Esophagus muscularis mucosa (tissue), 3 donors: ENCODE data around the gene TMEM108.

Source experiments
- CTCF ChIP-seq, 3 experiments: fragments of 200-600 bp in 2 of 3; fragments of 450-650 bp in 1 of 3; sonication (generic) in 2 of 3; IDR thresholded peaks; one replicate each; pipeline ENCODE4 v1.5.1; 2017 to 2019; ENCODE audit warnings: antibody characterized with exemption in 3 of 3, mild to moderate bottlenecking in 2 of 3, moderate library complexity in 1 of 3
- POLR2A ChIP-seq: fragments of 450-650 bp; IDR thresholded peaks from one replicate; pipeline ENCODE4 v1.6.1; 2017; ENCODE audit warnings: antibody characterized with exemption, moderate library complexity, mild to moderate bottlenecking, low read depth

- TF ChIP-seq POLR2A (no peak), CTCF (IDR thresholded peaks at IDR 0.05) (no peak)
Measured at GRCh38 chr3:133168025-133168401, 129.8 kb downstream of the TMEM108 start.
